ENCODE results near the gene SIRPA. TPM values are rescaled to one million over a fixed set of nuclear protein-coding genes. Genes with fewer than 3 reads are reported as not detected.

SIRPA gene
- total RNA-seq, 1 donor from 2014 or later, result 5.0 TPM

DNA sequence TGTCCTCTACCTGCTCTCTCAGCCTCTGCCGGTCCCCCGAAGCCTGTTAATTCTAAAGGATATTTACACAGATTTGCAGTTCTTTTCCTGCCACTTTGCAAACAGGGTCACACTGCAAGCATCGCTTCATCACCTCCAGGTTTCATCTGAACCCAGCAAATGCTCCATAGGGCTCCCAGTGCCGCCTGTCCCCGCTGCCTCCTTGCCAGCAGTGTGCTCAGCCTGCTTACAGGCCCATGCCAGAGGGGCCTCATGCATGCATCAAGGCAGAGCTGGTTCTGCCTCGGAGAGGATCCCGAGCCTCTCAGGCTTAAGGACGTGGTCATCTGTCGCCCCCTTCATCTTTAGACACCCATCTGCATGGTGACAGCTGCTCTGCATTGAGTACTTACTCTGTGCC lies 10.5 kb downstream of the SIRPA start:
- H3K4me3 ChIP-seq (ENCODE audit: low read depth, low read length), result no peak overlapping the region
- no peak for FAIRE-seq
- DNase-seq (ENCODE audit: low read depth), result no peak
- TF ChIP-seq, protein P1, sequence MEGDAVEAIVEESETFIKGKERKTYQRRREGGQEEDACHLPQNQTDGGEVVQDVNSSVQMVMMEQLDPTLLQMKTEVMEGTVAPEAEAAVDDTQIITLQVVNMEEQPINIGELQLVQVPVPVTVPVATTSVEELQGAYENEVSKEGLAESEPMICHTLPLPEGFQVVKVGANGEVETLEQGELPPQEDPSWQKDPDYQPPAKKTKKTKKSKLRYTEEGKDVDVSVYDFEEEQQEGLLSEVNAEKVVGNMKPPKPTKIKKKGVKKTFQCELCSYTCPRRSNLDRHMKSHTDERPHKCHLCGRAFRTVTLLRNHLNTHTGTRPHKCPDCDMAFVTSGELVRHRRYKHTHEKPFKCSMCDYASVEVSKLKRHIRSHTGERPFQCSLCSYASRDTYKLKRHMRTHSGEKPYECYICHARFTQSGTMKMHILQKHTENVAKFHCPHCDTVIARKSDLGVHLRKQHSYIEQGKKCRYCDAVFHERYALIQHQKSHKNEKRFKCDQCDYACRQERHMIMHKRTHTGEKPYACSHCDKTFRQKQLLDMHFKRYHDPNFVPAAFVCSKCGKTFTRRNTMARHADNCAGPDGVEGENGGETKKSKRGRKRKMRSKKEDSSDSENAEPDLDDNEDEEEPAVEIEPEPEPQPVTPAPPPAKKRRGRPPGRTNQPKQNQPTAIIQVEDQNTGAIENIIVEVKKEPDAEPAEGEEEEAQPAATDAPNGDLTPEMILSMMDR (IDR thresholded peaks at IDR 0.05; ENCODE audit: insufficient read depth, low read length, severe bottlenecking), result no peak
- H3K36me3 ChIP-seq (ENCODE audit: control insufficient read depth, insufficient read depth, low read length), result peaks cover 20% of the 10 kb centered on the region
- H3K27me3 ChIP-seq (ENCODE audit: control insufficient read depth, insufficient read depth, low read length), result no peaks in the 10 kb centered on the region

DNA sequence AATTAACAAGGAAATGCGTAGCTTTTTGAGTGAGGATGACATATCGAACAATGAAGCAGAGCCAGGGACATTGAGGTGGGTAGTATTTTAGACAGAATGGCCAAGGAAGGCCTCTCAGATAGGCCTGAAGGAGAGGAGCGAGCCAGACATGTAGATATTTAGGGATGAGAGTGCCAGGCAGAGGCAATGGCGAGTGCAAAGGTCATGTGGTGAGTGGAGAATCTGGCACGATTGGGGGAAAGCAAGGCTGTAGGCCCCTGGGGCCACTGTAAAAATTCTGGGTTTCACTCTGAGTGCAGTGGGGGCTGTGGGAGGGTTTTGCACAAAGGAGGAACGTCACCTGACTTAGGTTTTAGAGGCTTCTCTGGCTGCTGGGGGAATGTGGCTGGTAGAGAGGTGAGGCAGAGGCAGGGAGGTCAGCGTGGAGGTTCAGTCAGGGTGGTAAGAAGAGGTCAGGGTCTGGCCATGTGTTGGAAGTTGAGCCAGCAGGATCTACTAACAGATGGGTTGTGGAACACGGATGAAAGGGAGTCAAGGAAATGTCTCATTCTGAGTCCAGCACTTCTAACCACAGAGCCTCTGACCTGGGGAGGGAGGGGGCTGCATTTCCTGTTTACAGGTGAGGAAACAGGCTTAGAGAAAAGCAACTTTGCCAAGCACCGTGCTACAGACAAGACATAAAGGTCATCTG lies 11.3 kb downstream of the SIRPA start:
- FAIRE-seq, result no peak
- H3K36me3 ChIP-seq (ENCODE audit: control insufficient read depth, insufficient read depth, low read length), result peaks cover 18% of the 10 kb centered on the region
- H3K4me3 ChIP-seq (ENCODE audit: low read depth, low read length), result no peak overlapping the region
- no peaks in the 10 kb centered on the region for H3K27me3 ChIP-seq (ENCODE audit: control insufficient read depth, insufficient read depth, low read length)
- no peak for DNase-seq (ENCODE audit: low read depth)
- TF ChIP-seq, protein P1 (IDR thresholded peaks at IDR 0.05; ENCODE audit: insufficient read depth, low read length, severe bottlenecking), result no peak

DNA sequence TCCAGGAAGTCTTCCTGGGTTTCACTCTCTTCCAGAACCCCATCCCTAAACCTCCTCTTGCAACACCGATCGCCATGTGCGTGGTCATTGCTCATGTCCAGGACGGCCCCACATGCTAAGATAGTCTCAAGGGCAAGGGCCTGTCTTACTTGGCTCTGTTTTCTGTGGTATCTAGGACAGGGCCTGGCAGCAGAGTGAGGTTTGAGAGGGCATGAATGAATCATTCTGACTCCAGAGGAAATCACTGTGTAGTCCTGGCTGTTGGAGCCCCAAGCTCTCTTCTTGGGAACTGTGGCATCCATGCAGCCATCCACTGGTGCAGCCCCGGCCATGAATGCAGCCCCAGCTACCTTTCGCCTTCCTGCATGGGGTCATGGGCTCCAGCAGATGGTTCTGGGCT lies 12.4 kb downstream of the SIRPA start:
- Histone ChIP-seq H3K4me3 (ENCODE audit: low read depth, low read length) (no peak overlapping the region), H3K27me3 (ENCODE audit: control insufficient read depth, insufficient read depth, low read length) (no peaks in the 10 kb centered on the region), H3K36me3 (ENCODE audit: control insufficient read depth, insufficient read depth, low read length) (peaks cover 14% of the 10 kb centered on the region)
- FAIRE-seq (peak; percentile 60), DNase-seq (ENCODE audit: low read depth) (no peak)
- TF ChIP-seq, protein P1 (IDR thresholded peaks at IDR 0.05; ENCODE audit: insufficient read depth, low read length, severe bottlenecking), result no peak

DNA sequence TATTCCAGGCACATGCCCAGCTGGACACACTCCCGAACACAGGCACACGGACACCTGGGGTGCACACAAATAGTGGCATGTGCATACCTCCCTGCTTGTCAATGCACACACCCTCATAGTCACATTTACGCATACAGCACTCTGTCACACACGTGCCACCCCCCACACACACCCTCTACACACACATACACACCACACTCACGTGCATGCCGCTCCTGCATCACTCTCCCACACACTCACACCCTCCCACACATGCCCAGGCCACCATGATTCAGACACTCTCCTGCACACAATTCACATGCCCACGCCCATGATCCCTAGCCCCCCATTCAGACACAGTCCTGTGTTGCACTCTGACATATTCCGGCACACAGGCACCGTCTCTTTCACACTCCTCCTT lies 13.0 kb downstream of the SIRPA start:
- TF ChIP-seq, protein P1 (IDR thresholded peaks at IDR 0.05; ENCODE audit: insufficient read depth, low read length, severe bottlenecking), result no peak
- DNase-seq (ENCODE audit: low read depth) (no peak), FAIRE-seq (peak; percentile 95)
- Histone ChIP-seq H3K36me3 (ENCODE audit: control insufficient read depth, insufficient read depth, low read length) (peaks cover 14% of the 10 kb centered on the region), H3K4me3 (ENCODE audit: low read depth, low read length) (no peak overlapping the region), H3K27me3 (ENCODE audit: control insufficient read depth, insufficient read depth, low read length) (no peaks in the 10 kb centered on the region)

DNA sequence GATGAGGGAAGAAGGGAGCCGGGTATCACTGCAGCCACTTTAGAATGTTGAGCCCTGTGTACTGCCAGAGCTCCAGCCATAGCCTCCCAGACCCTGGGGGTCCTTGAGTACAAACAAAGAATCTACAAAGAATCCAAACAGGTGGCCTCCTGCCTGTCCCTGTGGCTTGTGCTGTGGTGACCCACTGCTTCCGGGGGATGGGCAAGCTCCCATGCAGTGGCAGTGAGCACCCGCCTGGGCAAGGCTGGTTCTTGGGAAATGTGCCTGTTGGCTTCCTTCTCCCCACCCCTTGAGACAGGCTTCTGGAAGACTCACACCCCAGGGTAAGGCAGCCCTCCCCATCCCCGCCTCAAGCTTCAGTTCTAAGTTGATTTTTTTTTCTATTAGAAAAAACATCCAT lies 13.9 kb downstream of the SIRPA start:
- no peak overlapping the region for H3K4me3 ChIP-seq (ENCODE audit: low read depth, low read length)
- H3K36me3 ChIP-seq (ENCODE audit: control insufficient read depth, insufficient read depth, low read length), result peaks cover 12% of the 10 kb centered on the region
- no peak for DNase-seq (ENCODE audit: low read depth)
- no peaks in the 10 kb centered on the region for H3K27me3 ChIP-seq (ENCODE audit: control insufficient read depth, insufficient read depth, low read length)
- TF ChIP-seq, protein P1 (IDR thresholded peaks at IDR 0.05; ENCODE audit: insufficient read depth, low read length, severe bottlenecking), result no peak
- no peak for FAIRE-seq

DNA sequence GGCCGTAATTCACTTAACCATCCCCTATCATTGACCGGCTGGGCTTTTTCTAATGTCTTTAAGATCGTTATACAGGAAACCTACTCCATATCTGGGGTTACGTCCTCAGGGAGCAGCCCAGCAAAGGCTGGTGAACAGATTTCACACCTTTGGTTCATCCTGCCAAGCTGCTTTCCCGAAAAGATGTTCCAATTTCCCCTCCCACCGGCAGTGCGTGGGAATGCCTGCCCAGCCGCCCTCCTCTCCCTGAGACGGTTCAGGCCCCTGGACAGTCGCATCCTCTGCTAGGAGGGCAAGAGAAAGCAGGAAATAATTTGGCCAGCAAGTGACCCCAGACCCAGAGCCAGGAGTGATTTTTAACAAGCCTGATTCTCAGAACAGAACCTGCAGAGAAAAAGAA lies 16.3 kb downstream of the SIRPA start:
- no peak for DNase-seq (ENCODE audit: low read depth)
- H3K4me3 ChIP-seq (ENCODE audit: low read depth, low read length), result no peak overlapping the region
- H3K27me3 ChIP-seq (ENCODE audit: control insufficient read depth, insufficient read depth, low read length), result no peaks in the 10 kb centered on the region
- no peak for FAIRE-seq
- peaks cover 16% of the 10 kb centered on the region for H3K36me3 ChIP-seq (ENCODE audit: control insufficient read depth, insufficient read depth, low read length)
- TF ChIP-seq, protein P1 (IDR thresholded peaks at IDR 0.05; ENCODE audit: insufficient read depth, low read length, severe bottlenecking), result no peak
